IMR-90 (cell line): Measurements from ENCODE around the gene FARP1.

Source experiments
- MAFK ChIP-seq: IDR thresholded peaks from 2 replicates; pipeline ENCODE4 v1.6.1; 2012; ENCODE audit warnings: low read depth, low read length, improper control_type of control experiment
- MAZ ChIP-seq: IDR thresholded peaks from 2 replicates; pipeline ENCODE4 v1.6.1; 2012; ENCODE audit warnings: low read depth, mild to moderate bottlenecking, low read length, improper control_type of control experiment, moderate library complexity, borderline replicate concordance
- POLR2A ChIP-seq: IDR thresholded peaks from 2 replicates; pipeline ENCODE4 v1.6.1; 2012; ENCODE audit warnings: mild to moderate bottlenecking, low read depth, low read length

GRCh38 chr13:98504029-98504351, 361.1 kb downstream of the FARP1 start:
- TF ChIP-seq MAZ: no peak
- no peak for TF ChIP-seq MAFK
- no peak for TF ChIP-seq POLR2A
